IMR-90 (cell line): ENCODE results near the gene GNA15. TPM values are rescaled to one million over a fixed set of nuclear protein-coding genes. Genes with fewer than 3 reads are reported as not detected.

Experiments
- ATAC-seq: fragments of 200-7000 bp; cut with Tn5 transposase; 2 replicates; pipeline ENCODE4 v1.9.1; 2020; ENCODE audit warnings: low read depth, mild to moderate bottlenecking, moderate library complexity
- BruUV-seq: library from RNA; stranded (reverse); fragments of 400-500 nt; replicated peaks from 2 replicates; lab custom pipeline; 2021; lab: Mats Ljungman, UMichigan
- CTCF ChIA-PET: fragments of 300-600 bp; formaldehyde crosslinking; extraction: SDS; loops from one replicate; lab custom pipeline; 2021; ENCODE audit warnings: antibody characterized with exemption; lab: Yijun Ruan, JAX
- POLR2A ChIA-PET: fragments of 300-600 bp; sonication (Branson Sonifier 250); formaldehyde crosslinking; loops from one replicate; lab custom pipeline; 2022; ENCODE audit warnings: antibody characterized with exemption; ENCODE audit not compliant: unreplicated experiment; lab: Charles Lee
- DNase-seq: peaks from one replicate; pipeline ENCODE4 v3.0.0; 2013
- H2AFZ ChIP-seq: replicated peaks from 2 replicates; pipeline ENCODE3; 2013; ENCODE audit warnings: low read length, mild to moderate bottlenecking; ENCODE audit not compliant: poor library complexity
- H2AK5ac ChIP-seq: 2 replicates; pipeline ENCODE4 v1.6.1; 2013; ENCODE audit warnings: low read depth, low read length, inconsistent platforms
- H2AK9ac ChIP-seq: replicated peaks from 2 replicates; pipeline ENCODE3; 2013; ENCODE audit warnings: mild to moderate bottlenecking, low read depth, low read length, moderate library complexity; ENCODE audit not compliant: poor library complexity
- H2BK120ac ChIP-seq: 2 replicates; pipeline ENCODE4 v1.6.1; 2013; ENCODE audit warnings: low read depth, low read length, inconsistent platforms
- H2BK15ac ChIP-seq: 3 replicates; pipeline ENCODE4 v1.6.1; 2013; ENCODE audit warnings: low read depth, low read length, inconsistent platforms
- H2BK20ac ChIP-seq: 2 replicates; pipeline ENCODE4 v1.6.1; 2013; ENCODE audit warnings: low read depth, mild to moderate bottlenecking, inconsistent platforms, low read length, moderate library complexity
- H2BK5ac ChIP-seq: 2 replicates; pipeline ENCODE4 v1.6.1; 2013; ENCODE audit warnings: mild to moderate bottlenecking, low read depth, low read length, inconsistent platforms; ENCODE audit not compliant: poor library complexity, severe bottlenecking
- H3K14ac ChIP-seq: replicated peaks from 2 replicates; pipeline ENCODE4 v1.6.1; 2013; ENCODE audit warnings: low read depth, low read length, inconsistent platforms
- H3K18ac ChIP-seq: 2 replicates; pipeline ENCODE4 v1.6.1; 2013; ENCODE audit warnings: low read depth, low read length, control low read depth
- H3K23ac ChIP-seq: 2 replicates; pipeline ENCODE4 v1.6.1; 2013; ENCODE audit warnings: low read depth, low read length, inconsistent platforms
- H3K27ac ChIP-seq: 2 replicates; pipeline ENCODE4 v1.5.1; 2013; ENCODE audit warnings: mild to moderate bottlenecking, control low read depth, low read length; ENCODE audit not compliant: insufficient read depth
- H3K27me3 ChIP-seq: 2 replicates; pipeline ENCODE4 v1.6.1; 2013; ENCODE audit warnings: low read length; ENCODE audit not compliant: control insufficient read depth, insufficient read depth
- H3K36me3 ChIP-seq: 2 replicates; pipeline ENCODE4 v1.6.1; 2013; ENCODE audit warnings: low read length, mixed read lengths; ENCODE audit not compliant: control insufficient read depth, insufficient read depth
- H3K4ac ChIP-seq: 2 replicates; pipeline ENCODE4 v1.6.1; 2013; ENCODE audit warnings: low read depth, low read length, inconsistent platforms
- H3K4me1 ChIP-seq: 2 replicates; pipeline ENCODE4 v1.6.1; 2013; ENCODE audit warnings: low read length, mixed read lengths; ENCODE audit not compliant: control insufficient read depth, insufficient read depth
- H3K4me2 ChIP-seq: 2 replicates; pipeline ENCODE4 v1.6.1; 2013; ENCODE audit warnings: low read depth, mild to moderate bottlenecking, control low read depth, low read length, moderate library complexity
- H3K4me3 ChIP-seq: 2 replicates; pipeline ENCODE4 v1.5.1; 2013; ENCODE audit warnings: low read depth, mild to moderate bottlenecking, control low read depth, low read length, moderate library complexity; ENCODE audit not compliant: insufficient read depth
- H3K56ac ChIP-seq: 2 replicates; pipeline ENCODE4 v1.6.1; 2013; ENCODE audit warnings: low read length, inconsistent platforms; ENCODE audit not compliant: insufficient read depth; ENCODE audit errors: extremely low read depth
- H3K79me1 ChIP-seq, 2 experiments: 2 replicates each; pipeline ENCODE4 v1.6.1; 2013; ENCODE audit warnings: low read length in 2 of 2, inconsistent platforms in 1 of 2, low read depth in 1 of 2
- H3K9ac ChIP-seq: 2 replicates; pipeline ENCODE4 v1.6.1; 2013; ENCODE audit warnings: low read depth, low read length, control low read depth
- H3K9me1 ChIP-seq: 2 replicates; pipeline ENCODE4 v1.6.1; 2013; ENCODE audit warnings: low read length, inconsistent platforms; ENCODE audit not compliant: insufficient read depth
- H3K9me3 ChIP-seq: 2 replicates; pipeline ENCODE4 v1.6.1; 2013; ENCODE audit warnings: low read length; ENCODE audit not compliant: control insufficient read depth, insufficient read depth
- H4K20me1 ChIP-seq: 2 replicates; pipeline ENCODE4 v1.6.1; 2013; ENCODE audit warnings: low read length, inconsistent platforms; ENCODE audit not compliant: insufficient read depth
- H4K5ac ChIP-seq: 2 replicates; pipeline ENCODE4 v1.6.1; 2013; ENCODE audit warnings: mild to moderate bottlenecking, low read depth, low read length, control low read depth
- H4K8ac ChIP-seq, 2 experiments: 2 replicates each; pipeline ENCODE4 v1.6.1; 2013; ENCODE audit warnings: low read depth in 2 of 2, low read length in 2 of 2, control low read depth in 1 of 2, inconsistent platforms in 1 of 2
- H4K91ac ChIP-seq: 2 replicates; pipeline ENCODE4 v1.6.1; 2013; ENCODE audit warnings: low read depth, low read length, inconsistent platforms; ENCODE audit not compliant: insufficient read depth
- BHLHE40 ChIP-seq: fragments of 150-350 bp; IDR thresholded peaks from 2 replicates; pipeline ENCODE4 v1.6.1; 2016; ENCODE audit warnings: mild to moderate bottlenecking, low read depth, low read length
- CEBPB ChIP-seq: IDR thresholded peaks from 2 replicates; pipeline ENCODE4 v1.6.1; 2012; ENCODE audit warnings: low read depth, low read length, improper control_type of control experiment
- CHD1 ChIP-seq: IDR thresholded peaks from 2 replicates; pipeline ENCODE4 v1.6.1; 2012; ENCODE audit warnings: low read depth, low read length, improper control_type of control experiment
- FOS ChIP-seq: fragments of 150-350 bp; IDR thresholded peaks from 2 replicates; pipeline ENCODE4 v1.6.1; 2016; ENCODE audit warnings: low read depth, low read length
- MAFK ChIP-seq: IDR thresholded peaks from 2 replicates; pipeline ENCODE4 v1.6.1; 2012; ENCODE audit warnings: low read depth, low read length, improper control_type of control experiment
- MAZ ChIP-seq: IDR thresholded peaks from 2 replicates; pipeline ENCODE4 v1.6.1; 2012; ENCODE audit warnings: low read depth, mild to moderate bottlenecking, low read length, improper control_type of control experiment, moderate library complexity, borderline replicate concordance
- MXI1 ChIP-seq: IDR thresholded peaks from 2 replicates; pipeline ENCODE4 v1.6.1; 2012; ENCODE audit warnings: low read depth, mild to moderate bottlenecking, low read length, moderate library complexity, borderline replicate concordance
- RAD21 ChIP-seq: IDR thresholded peaks from 2 replicates; pipeline ENCODE4 v1.6.1; 2012; ENCODE audit warnings: low read length, improper control_type of control experiment
- RCOR1 ChIP-seq: IDR thresholded peaks from 2 replicates; pipeline ENCODE4 v1.6.1; 2012; ENCODE audit warnings: mild to moderate bottlenecking, low read length, improper control_type of control experiment; ENCODE audit not compliant: insufficient replicate concordance
- SMC3 ChIP-seq: fragments of 150-350 bp; IDR thresholded peaks from 2 replicates; pipeline ENCODE4 v1.6.1; 2016; ENCODE audit warnings: low read depth, mild to moderate bottlenecking, antibody characterized with exemption, low read length, moderate library complexity
- WGBS, 2 experiments: methylation state at CpG; one replicate each; pipeline versions ENCODE4 v1.1.5 to v1.1.7; 2013; ENCODE audit warnings: missing lambda C conversion rate in 2 of 2; ENCODE audit not compliant: insufficient read length in 1 of 2; ENCODE audit errors: extremely low coverage in 2 of 2; 5-methylcytosine and 5-hydroxymethylcytosine counted together
- dilution Hi-C: fragments of 300-500 bp; cut with HindIII; formaldehyde crosslinking; loops from one replicate; pipeline ENCODE4 v1.14.3; 2018; ENCODE audit warnings: low sequenced_read_pairs; ENCODE audit not compliant: unreplicated experiment
- in situ Hi-C: fragments of 300-500 bp; cut with MboI; formaldehyde crosslinking; loops from 3 replicates; pipeline ENCODE4 v1.14.3; 2019; ENCODE audit warnings: low sequenced_read_pairs, inconsistent platforms, mixed read lengths
- intact Hi-C: fragments of 100-400 bp; cut with micrococcal nuclease; formaldehyde crosslinking; loops from 2 replicates; pipeline ENCODE4 v1.10.0; 2022
- polyA plus RNA-seq, 3 experiments: library from polyadenylated mRNA; depleted of rRNA; stranded (reverse); fragments of >200 nt; gene quantifications; 2 replicates each; pipeline ENCODE4 v1.2.3, GENCODE V29; 2012; ENCODE audit warnings: low replicate concordance in 1 of 3
- total RNA-seq: library from RNA; depleted of rRNA; stranded (reverse); fragments of >200 nt; gene quantifications from 2 replicates; pipeline ENCODE4 v1.2.3, GENCODE V29; 2012
- TF ChIP-seq, protein P1 (sequence below): fragments of 150-350 bp; IDR thresholded peaks from 2 replicates; pipeline ENCODE4 v1.6.1; 2017; ENCODE audit warnings: mild to moderate bottlenecking, antibody characterized with exemption, low read length, low read depth
- TF ChIP-seq, protein P2 (sequence below): conservative IDR thresholded peaks from 2 replicates; pipeline ENCODE4 v1.5.1; 2012; ENCODE audit warnings: mild to moderate bottlenecking, low read depth, low read length, improper control_type of control experiment

GNA15 gene
- total and polyA plus RNA-seq, 2 of the 4 experiments (the other 2 are of a cell fraction) = 0.18 TPM; not detected in 1

DNA sequence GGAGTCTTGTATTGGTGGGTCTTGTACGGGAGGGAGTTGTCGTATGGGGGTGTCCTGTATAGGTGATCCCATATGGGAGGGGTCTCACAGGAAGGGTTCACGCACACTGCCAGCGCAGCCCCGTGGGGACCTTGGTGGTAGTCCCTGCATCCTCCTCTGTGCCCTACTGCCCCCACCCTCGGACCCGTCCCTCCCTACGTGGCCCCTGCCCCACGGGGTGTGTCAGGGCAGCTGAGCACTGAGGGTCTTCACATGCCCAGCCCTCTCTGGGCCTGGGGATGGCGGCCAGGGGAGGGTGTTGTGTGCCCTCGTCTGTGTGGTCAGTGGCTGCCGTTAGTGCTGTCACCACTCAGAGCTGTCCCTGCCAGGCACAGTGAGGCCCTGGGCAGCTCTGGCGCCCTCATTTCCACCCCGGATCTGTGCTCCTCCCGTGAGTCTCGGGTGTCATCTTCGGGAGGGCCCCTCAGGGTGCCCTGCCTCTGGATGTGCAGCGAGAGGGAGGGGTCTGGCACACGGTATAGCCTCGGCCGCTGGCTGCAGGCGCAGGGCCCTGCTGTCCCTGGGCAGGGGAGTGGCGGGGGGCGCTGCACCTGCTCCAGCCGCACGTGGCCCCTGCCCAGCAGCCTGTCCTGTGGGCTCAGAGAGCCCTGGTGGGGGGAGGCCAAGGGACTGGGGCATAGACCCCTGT lies 16.0 kb upstream of the GNA15 start:
- no peak overlapping the region for H2AFZ ChIP-seq
- no peak overlapping the region for H3K14ac ChIP-seq
- no peak overlapping the region for H3K4ac ChIP-seq
- peaks cover 7% of the 10 kb centered on the region for H3K9me1 ChIP-seq
- no peak overlapping the region for H3K27ac ChIP-seq
- dilution Hi-C loops = no loop called here
- ChIA-PET POLR2A (no interaction called here), CTCF (interaction anchor here (0.6 kb wide), 1 partner anchor 155 kb away, joined by 4 read pairs; no protein-coding TSS in a partner anchor)
- peaks cover 2% of the 10 kb centered on the region for H4K20me1 ChIP-seq
- no peak overlapping the region for H2BK15ac ChIP-seq
- intact Hi-C loops = no loop called here
- H2AK9ac ChIP-seq = no peak overlapping the region
- H3K4me3 ChIP-seq = no peak overlapping the region
- H4K8ac ChIP-seq = no peak overlapping the region
- no TSS peak for BruUV-seq
- no peak overlapping the region for H3K9ac ChIP-seq
- H3K9me3 ChIP-seq = no peaks in the 10 kb centered on the region
- H3K18ac ChIP-seq = no peak overlapping the region
- no peak overlapping the region for H3K23ac ChIP-seq
- in situ Hi-C loops = no loop called here
- no peak overlapping the region for H2BK5ac ChIP-seq
- peaks cover 4 to 22% of the 10 kb centered on the region in 2 experiments; a peak in 2 of 4 replicates for H3K79me1 ChIP-seq
- H4K5ac ChIP-seq = no peak overlapping the region
- H3K4me2 ChIP-seq = no peak overlapping the region
- no peak overlapping the region for H3K56ac ChIP-seq
- DNase-seq = no peak
- peaks cover 9% of the 10 kb centered on the region for H3K4me1 ChIP-seq
- TF ChIP-seq CHD1 (no peak), RCOR1 (no peak), FOS (no peak), MXI1 (no peak), MAFK (no peak), SMC3 (no peak), BHLHE40 (no peak), RAD21 (no peak), CEBPB (no peak), MAZ (no peak)
- TF ChIP-seq, protein P1, sequence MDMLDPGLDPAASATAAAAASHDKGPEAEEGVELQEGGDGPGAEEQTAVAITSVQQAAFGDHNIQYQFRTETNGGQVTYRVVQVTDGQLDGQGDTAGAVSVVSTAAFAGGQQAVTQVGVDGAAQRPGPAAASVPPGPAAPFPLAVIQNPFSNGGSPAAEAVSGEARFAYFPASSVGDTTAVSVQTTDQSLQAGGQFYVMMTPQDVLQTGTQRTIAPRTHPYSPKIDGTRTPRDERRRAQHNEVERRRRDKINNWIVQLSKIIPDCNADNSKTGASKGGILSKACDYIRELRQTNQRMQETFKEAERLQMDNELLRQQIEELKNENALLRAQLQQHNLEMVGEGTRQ = no peak
- TF ChIP-seq, protein P2, sequence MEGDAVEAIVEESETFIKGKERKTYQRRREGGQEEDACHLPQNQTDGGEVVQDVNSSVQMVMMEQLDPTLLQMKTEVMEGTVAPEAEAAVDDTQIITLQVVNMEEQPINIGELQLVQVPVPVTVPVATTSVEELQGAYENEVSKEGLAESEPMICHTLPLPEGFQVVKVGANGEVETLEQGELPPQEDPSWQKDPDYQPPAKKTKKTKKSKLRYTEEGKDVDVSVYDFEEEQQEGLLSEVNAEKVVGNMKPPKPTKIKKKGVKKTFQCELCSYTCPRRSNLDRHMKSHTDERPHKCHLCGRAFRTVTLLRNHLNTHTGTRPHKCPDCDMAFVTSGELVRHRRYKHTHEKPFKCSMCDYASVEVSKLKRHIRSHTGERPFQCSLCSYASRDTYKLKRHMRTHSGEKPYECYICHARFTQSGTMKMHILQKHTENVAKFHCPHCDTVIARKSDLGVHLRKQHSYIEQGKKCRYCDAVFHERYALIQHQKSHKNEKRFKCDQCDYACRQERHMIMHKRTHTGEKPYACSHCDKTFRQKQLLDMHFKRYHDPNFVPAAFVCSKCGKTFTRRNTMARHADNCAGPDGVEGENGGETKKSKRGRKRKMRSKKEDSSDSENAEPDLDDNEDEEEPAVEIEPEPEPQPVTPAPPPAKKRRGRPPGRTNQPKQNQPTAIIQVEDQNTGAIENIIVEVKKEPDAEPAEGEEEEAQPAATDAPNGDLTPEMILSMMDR = no peak
- no peaks in the 10 kb centered on the region for H3K27me3 ChIP-seq
- no peak overlapping the region for H2BK20ac ChIP-seq
- H2BK120ac ChIP-seq = no peak overlapping the region
- no peak overlapping the region for H4K91ac ChIP-seq
- 95% methylated on average over 11 of the region's 26 CpGs; no CpG with 5 or more reads in 1 of the 2 experiments for WGBS, 2 experiments
- no peak for ATAC-seq
- H3K36me3 ChIP-seq = peaks cover 28% of the 10 kb centered on the region
- no peak overlapping the region for H2AK5ac ChIP-seq
